Measurements from ENCODE around the gene SLC35D1. TPM values are rescaled to one million over a fixed set of nuclear protein-coding genes. Genes with fewer than 3 reads are reported as not detected.
A peak's percentile ranks its signal among the peaks of the same experiment; 100 is the strongest.

SLC35D1 gene
- polyA plus RNA-seq, result 1 to 10 TPM; 1.5 to 3.0 TPM

DNA sequence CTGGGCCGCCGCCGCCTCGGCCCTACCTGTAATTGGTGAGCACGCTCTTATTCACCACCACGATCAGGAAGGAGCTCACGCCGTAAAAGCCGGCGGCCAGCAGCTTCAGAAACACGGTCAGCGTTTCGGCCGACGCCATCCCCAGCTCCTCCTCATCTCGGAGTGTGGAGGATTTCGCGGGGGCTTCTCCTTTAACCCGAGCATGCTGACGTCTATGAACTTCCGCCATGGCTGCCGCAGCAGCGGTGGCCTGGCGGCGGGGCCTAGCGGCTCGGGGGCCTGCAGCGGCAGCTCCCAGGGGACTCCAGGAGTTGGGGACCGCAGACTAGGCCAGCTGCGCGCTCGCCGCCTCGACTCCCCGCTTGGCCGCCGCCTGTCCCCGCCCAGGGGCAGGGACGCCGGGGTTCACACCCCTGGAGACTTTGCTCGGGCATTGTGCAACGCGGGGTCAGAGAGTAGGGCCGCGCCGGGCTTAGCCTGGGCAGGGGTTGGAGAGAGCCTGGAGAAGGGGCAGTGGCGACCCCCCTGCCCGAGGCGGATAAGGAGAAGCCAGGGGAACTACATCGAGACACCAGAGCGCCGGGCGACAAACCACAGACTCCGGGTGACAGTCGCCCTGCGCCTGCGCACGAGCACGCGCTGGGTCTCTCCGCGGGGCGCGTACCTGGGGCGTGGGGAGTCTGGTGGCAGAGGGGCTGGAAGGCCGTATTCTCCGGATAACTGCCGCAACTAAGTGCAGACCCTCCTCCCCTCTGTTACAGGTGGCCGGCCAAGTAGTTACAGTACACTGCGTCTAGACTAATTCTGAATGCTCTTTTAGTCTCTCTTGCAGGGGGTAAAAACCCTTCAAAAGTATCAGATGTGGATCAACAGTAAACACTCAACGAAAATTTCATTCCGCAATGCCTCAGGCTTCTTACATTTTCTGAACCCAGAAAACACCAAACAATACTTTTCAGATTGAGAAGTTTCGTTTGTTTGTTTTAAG, at the start of gene SLC35D1:
TSS of gene SLC35D1 (minus strand) at position 364 of the 988 bp plus-strand sequence. CDS start at position 229, 135 bp downstream.
- Histone ChIP-seq H3K4me3 (ENCODE audit: low read depth in 1 of 2, low read length in 2 of 2) (peak within 1 kb of the TSS; percentile 72 to 85), H3K27me3 (ENCODE audit: control insufficient read depth in 1 of 2, insufficient read depth in 2 of 2, low read length in 2 of 2) (no peaks in the 10 kb centered on the region), H3K9me3 (ENCODE audit: control insufficient read depth in 2 of 2, insufficient read depth in 1 of 2, low read depth in 1 of 2, low read length in 1 of 2) (no peaks in the 10 kb centered on the region), H3K27ac (ENCODE audit: low read depth in 2 of 2, low read length in 1 of 2) (peak within 1 kb of the TSS; percentile 89 to 92), H3K4me1 (ENCODE audit: control insufficient read depth in 2 of 2, insufficient read depth in 2 of 2, low read length in 1 of 2) (no peaks in the 10 kb centered on the region), H3K36me3 (ENCODE audit: control insufficient read depth in 2 of 2, insufficient read depth in 2 of 2, low read length in 1 of 2) (no peaks in the 10 kb centered on the region)
- WGBS, 2 donors, result 0 to 1% methylated on average over 70 to 73 of the region's 73 CpGs

DNA sequence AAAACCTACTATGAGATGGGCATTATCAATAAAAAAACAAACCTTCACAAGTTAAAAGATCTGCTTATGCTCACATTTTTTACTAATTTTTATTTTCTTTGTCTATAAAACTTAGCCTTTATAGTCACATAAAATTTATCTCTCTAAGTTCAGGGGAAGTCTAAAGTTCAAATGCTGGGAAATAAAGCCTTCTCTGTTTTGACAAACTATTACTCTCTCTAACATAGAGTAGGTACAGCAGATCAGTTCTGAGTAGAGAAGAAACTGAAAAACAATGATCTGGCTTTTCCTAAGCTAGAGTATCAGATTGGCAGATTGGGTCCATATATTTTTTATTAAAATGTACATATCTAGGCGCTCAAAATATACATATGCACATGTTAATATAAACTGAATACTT, 49.6 kb upstream of the SLC35D1 start:
- 79 to 89% methylated on average over 1 of the region's 1 CpG for WGBS, 2 donors
- H3K27ac ChIP-seq (ENCODE audit: low read depth in 2 of 2, low read length in 1 of 2), result no peak overlapping the region
- H3K27me3 ChIP-seq (ENCODE audit: control insufficient read depth in 1 of 2, insufficient read depth in 2 of 2, low read length in 2 of 2), result no peaks in the 10 kb centered on the region
- H3K4me3 ChIP-seq (ENCODE audit: low read depth in 1 of 2, low read length in 2 of 2), result no peak overlapping the region
- no peaks in the 10 kb centered on the region for H3K36me3 ChIP-seq (ENCODE audit: control insufficient read depth in 2 of 2, insufficient read depth in 2 of 2, low read length in 1 of 2)
- no peaks in the 10 kb centered on the region for H3K4me1 ChIP-seq (ENCODE audit: control insufficient read depth in 2 of 2, insufficient read depth in 2 of 2, low read length in 1 of 2)
- no peaks in the 10 kb centered on the region for H3K9me3 ChIP-seq (ENCODE audit: control insufficient read depth in 2 of 2, insufficient read depth in 1 of 2, low read depth in 1 of 2, low read length in 1 of 2)

DNA sequence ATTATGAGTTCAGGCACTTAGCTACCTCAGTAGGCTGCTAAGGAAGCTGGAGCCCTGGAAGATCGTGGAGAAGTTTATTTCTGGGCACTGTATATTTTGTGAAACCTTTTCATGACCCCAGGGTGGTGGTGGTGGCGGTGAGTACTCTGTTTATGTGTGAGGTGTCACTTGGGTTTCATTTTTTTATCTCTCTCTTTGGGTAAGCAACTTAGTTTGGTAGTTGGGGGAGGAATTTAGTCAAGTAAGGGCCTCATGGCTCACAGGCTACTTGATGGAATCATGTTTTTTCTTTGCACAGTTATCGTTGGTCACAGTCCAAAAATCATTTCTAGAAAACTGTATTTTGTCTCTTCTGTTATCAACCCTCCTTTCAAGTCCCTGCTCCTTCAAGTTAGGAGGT, 46.9 kb upstream of the SLC35D1 start:
- no peak overlapping the region for H3K27ac ChIP-seq (ENCODE audit: low read depth in 2 of 2, low read length in 1 of 2)
- H3K27me3 ChIP-seq (ENCODE audit: control insufficient read depth in 1 of 2, insufficient read depth in 2 of 2, low read length in 2 of 2), result no peaks in the 10 kb centered on the region
- H3K36me3 ChIP-seq (ENCODE audit: control insufficient read depth in 2 of 2, insufficient read depth in 2 of 2, low read length in 1 of 2), result no peaks in the 10 kb centered on the region
- 38 to 39% methylated on average over 3 of the region's 3 CpGs for WGBS, 2 donors
- H3K9me3 ChIP-seq (ENCODE audit: control insufficient read depth in 2 of 2, insufficient read depth in 1 of 2, low read depth in 1 of 2, low read length in 1 of 2), result no peaks in the 10 kb centered on the region
- no peak overlapping the region for H3K4me3 ChIP-seq (ENCODE audit: low read depth in 1 of 2, low read length in 2 of 2)
- no peaks in the 10 kb centered on the region for H3K4me1 ChIP-seq (ENCODE audit: control insufficient read depth in 2 of 2, insufficient read depth in 2 of 2, low read length in 1 of 2)

DNA sequence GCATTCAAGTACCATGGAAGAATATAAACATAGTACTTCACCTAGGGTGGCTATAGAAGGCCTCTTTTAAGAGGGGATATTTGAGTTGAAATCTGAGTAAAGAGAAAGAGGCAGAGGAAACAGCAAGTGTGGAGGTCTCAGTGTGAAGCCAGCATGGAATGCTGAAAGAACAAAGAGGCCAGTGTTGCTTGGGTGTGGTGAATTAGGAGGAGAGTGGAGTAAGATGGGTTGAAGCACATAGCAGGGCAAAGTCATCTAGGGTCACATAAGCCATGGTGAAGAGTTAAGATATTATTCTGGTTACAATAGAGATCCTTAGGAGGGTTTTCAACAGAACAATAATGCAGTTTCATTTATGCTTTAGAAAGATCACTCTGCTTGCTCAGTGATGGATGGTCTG, 43.4 kb upstream of the SLC35D1 start:
- H3K27ac ChIP-seq (ENCODE audit: low read depth in 2 of 2, low read length in 1 of 2), result no peak overlapping the region
- no peaks in the 10 kb centered on the region for H3K4me1 ChIP-seq (ENCODE audit: control insufficient read depth in 2 of 2, insufficient read depth in 2 of 2, low read length in 1 of 2)
- H3K36me3 ChIP-seq (ENCODE audit: control insufficient read depth in 2 of 2, insufficient read depth in 2 of 2, low read length in 1 of 2), result no peaks in the 10 kb centered on the region
- no peak overlapping the region for H3K4me3 ChIP-seq (ENCODE audit: low read depth in 1 of 2, low read length in 2 of 2)
- no peaks in the 10 kb centered on the region for H3K9me3 ChIP-seq (ENCODE audit: control insufficient read depth in 2 of 2, insufficient read depth in 1 of 2, low read depth in 1 of 2, low read length in 1 of 2)
- H3K27me3 ChIP-seq (ENCODE audit: control insufficient read depth in 1 of 2, insufficient read depth in 2 of 2, low read length in 2 of 2), result no peaks in the 10 kb centered on the region

DNA sequence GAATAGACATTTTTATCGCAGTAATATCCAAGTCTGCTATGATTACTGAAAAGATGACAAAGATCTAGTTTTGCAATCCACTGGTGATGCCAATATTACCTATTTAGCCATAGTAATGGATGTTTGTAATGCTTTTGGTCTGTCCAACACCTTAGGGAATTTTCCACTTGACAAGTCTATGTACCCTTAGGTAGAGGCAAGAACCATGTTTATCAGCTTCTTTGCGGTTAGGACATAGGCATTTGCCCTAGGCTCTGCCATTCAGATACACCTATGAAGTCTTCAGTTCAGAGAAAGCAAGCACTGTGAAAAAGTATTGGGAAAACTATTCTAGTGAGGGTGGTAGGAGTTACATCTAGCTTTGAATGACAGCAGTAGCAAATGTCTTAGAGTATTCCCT, 40.2 kb upstream of the SLC35D1 start:
- WGBS, 2 donors, result 72 to 88% methylated on average over 2 of the region's 2 CpGs
- H3K4me3 ChIP-seq (ENCODE audit: low read depth in 1 of 2, low read length in 2 of 2), result no peak overlapping the region
- no peaks in the 10 kb centered on the region for H3K36me3 ChIP-seq (ENCODE audit: control insufficient read depth in 2 of 2, insufficient read depth in 2 of 2, low read length in 1 of 2)
- no peak overlapping the region for H3K27ac ChIP-seq (ENCODE audit: low read depth in 2 of 2, low read length in 1 of 2)
- H3K27me3 ChIP-seq (ENCODE audit: control insufficient read depth in 1 of 2, insufficient read depth in 2 of 2, low read length in 2 of 2), result no peaks in the 10 kb centered on the region
- no peaks in the 10 kb centered on the region for H3K4me1 ChIP-seq (ENCODE audit: control insufficient read depth in 2 of 2, insufficient read depth in 2 of 2, low read length in 1 of 2)
- H3K9me3 ChIP-seq (ENCODE audit: control insufficient read depth in 2 of 2, insufficient read depth in 1 of 2, low read depth in 1 of 2, low read length in 1 of 2), result peaks cover 0 to 2% of the 10 kb centered on the region in 2 donors

DNA sequence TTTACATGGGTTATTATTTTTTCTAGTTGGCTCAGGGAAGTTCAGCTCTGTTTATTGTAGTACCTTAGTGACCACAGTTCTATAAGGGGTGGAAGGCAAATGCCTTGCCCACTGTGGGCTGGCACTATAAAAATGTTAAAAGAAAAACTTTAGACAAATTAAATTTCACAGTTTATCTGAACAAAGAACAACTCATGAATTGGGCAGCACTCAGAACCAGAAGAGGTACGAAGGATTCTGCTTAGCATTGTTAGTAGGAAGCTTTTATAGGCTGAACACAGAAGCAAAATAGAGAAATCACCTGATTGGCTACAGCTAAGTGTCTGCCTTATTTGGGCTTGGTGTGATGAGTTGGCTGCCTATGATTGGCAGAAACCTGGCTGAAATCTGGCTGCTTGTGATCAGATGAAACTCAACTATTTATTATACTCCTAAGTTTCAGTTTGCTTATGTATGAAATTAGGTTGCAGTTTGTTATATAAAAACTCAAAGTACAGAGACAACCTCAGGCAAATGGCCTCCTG, 35.8 kb upstream of the SLC35D1 start:
- H3K4me3 ChIP-seq (ENCODE audit: low read depth in 1 of 2, low read length in 2 of 2), result no peak overlapping the region
- H3K4me1 ChIP-seq (ENCODE audit: control insufficient read depth in 2 of 2, insufficient read depth in 2 of 2, low read length in 1 of 2), result no peaks in the 10 kb centered on the region
- WGBS, 2 donors, result 91 to 95% methylated on average over 1 of the region's 1 CpG
- no peaks in the 10 kb centered on the region for H3K27me3 ChIP-seq (ENCODE audit: control insufficient read depth in 1 of 2, insufficient read depth in 2 of 2, low read length in 2 of 2)
- H3K9me3 ChIP-seq (ENCODE audit: control insufficient read depth in 2 of 2, insufficient read depth in 1 of 2, low read depth in 1 of 2, low read length in 1 of 2), result peaks cover 0 to 2% of the 10 kb centered on the region in 2 donors
- H3K36me3 ChIP-seq (ENCODE audit: control insufficient read depth in 2 of 2, insufficient read depth in 2 of 2, low read length in 1 of 2), result no peaks in the 10 kb centered on the region
- no peak overlapping the region for H3K27ac ChIP-seq (ENCODE audit: low read depth in 2 of 2, low read length in 1 of 2)

DNA sequence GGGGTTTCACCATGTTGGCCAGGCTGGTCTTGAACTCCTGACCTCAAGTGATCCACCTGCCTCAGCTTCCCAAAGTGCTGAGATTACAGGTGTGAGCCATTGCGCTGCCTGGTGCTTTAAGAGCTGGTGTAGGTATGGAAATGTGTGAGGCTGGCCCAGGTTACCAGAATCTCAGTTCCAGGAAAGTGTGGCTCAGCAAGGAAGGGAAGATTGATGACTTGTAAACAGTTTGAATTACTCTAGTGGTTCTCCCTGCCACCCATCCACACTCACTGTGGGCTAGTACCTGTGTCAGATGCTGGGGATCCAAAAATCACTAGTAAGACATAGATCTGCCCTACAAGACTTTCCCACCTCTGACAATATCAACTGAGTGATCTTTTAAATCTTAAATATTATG, 34.5 kb upstream of the SLC35D1 start:
- Histone ChIP-seq H3K36me3 (ENCODE audit: control insufficient read depth in 2 of 2, insufficient read depth in 2 of 2, low read length in 1 of 2) (no peaks in the 10 kb centered on the region), H3K4me3 (ENCODE audit: low read depth in 1 of 2, low read length in 2 of 2) (no peak overlapping the region), H3K4me1 (ENCODE audit: control insufficient read depth in 2 of 2, insufficient read depth in 2 of 2, low read length in 1 of 2) (no peaks in the 10 kb centered on the region), H3K27me3 (ENCODE audit: control insufficient read depth in 1 of 2, insufficient read depth in 2 of 2, low read length in 2 of 2) (no peaks in the 10 kb centered on the region), H3K9me3 (ENCODE audit: control insufficient read depth in 2 of 2, insufficient read depth in 1 of 2, low read depth in 1 of 2, low read length in 1 of 2) (peaks cover 0 to 2% of the 10 kb centered on the region in 2 donors), H3K27ac (ENCODE audit: low read depth in 2 of 2, low read length in 1 of 2) (no peak overlapping the region)
- WGBS, 2 donors, result 98 to 100% methylated on average over 1 of the region's 1 CpG

DNA sequence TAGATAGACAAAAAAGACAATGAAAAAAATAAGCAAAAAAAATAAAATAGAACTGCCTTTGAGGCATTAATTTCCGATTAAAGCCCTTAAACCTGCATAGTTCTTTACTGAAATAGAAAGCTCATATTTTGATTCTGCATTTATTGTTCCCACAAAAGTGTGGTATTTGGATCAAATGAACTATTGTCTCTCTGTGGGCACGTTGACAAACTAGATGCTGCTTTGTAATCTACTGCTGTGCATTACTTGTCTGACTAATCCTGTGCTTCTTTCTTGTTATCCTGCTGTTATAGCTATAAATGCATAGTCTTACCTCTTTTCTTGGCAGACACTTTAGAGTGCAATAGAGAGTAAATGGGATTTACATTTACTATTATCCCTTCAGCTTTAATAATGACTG, 31.4 kb upstream of the SLC35D1 start:
- no peak overlapping the region for H3K4me3 ChIP-seq (ENCODE audit: low read depth in 1 of 2, low read length in 2 of 2)
- H3K9me3 ChIP-seq (ENCODE audit: control insufficient read depth in 2 of 2, insufficient read depth in 1 of 2, low read depth in 1 of 2, low read length in 1 of 2), result peaks cover 0 to 2% of the 10 kb centered on the region in 2 donors
- H3K27ac ChIP-seq (ENCODE audit: low read depth in 2 of 2, low read length in 1 of 2), result no peak overlapping the region
- H3K36me3 ChIP-seq (ENCODE audit: control insufficient read depth in 2 of 2, insufficient read depth in 2 of 2, low read length in 1 of 2), result no peaks in the 10 kb centered on the region
- H3K27me3 ChIP-seq (ENCODE audit: control insufficient read depth in 1 of 2, insufficient read depth in 2 of 2, low read length in 2 of 2), result no peaks in the 10 kb centered on the region
- H3K4me1 ChIP-seq (ENCODE audit: control insufficient read depth in 2 of 2, insufficient read depth in 2 of 2, low read length in 1 of 2), result no peaks in the 10 kb centered on the region
- WGBS, 2 donors, result 35 to 40% methylated on average over 2 of the region's 2 CpGs

DNA sequence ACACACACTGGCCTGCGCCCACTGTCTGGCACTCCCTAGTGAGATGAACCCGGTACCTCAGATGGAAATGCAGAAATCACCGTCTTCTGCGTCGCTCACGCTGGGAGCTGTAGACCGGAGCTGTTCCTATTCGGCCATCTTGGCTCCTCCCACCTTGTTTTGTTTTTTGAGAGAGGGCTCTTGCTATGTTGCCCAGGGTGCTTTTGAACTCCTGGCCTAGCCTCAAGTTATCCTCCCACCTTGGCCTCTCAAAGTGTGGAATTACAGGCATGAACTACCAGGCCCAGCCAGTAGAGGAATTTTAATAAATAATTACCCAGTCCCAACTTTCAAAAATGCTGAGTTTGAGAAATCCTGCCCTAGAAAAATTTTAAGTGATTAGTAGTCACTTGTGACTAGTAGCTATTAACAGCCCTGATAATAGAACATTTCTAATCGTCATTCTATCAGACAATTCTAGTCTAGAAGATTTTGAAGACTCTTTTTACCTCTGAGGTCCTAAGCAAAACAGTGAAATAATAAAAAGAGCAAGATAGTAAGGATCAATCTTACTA, 30.9 kb upstream of the SLC35D1 start:
- no peaks in the 10 kb centered on the region for H3K36me3 ChIP-seq (ENCODE audit: control insufficient read depth in 2 of 2, insufficient read depth in 2 of 2, low read length in 1 of 2)
- peaks cover 0 to 1% of the 10 kb centered on the region in 2 donors for H3K9me3 ChIP-seq (ENCODE audit: control insufficient read depth in 2 of 2, insufficient read depth in 1 of 2, low read depth in 1 of 2, low read length in 1 of 2)
- 95 to 97% methylated on average over 4 to 7 of the region's 9 CpGs for WGBS, 2 donors
- no peaks in the 10 kb centered on the region for H3K4me1 ChIP-seq (ENCODE audit: control insufficient read depth in 2 of 2, insufficient read depth in 2 of 2, low read length in 1 of 2)
- no peak overlapping the region for H3K27ac ChIP-seq (ENCODE audit: low read depth in 2 of 2, low read length in 1 of 2)
- H3K27me3 ChIP-seq (ENCODE audit: control insufficient read depth in 1 of 2, insufficient read depth in 2 of 2, low read length in 2 of 2), result no peaks in the 10 kb centered on the region
- no peak overlapping the region for H3K4me3 ChIP-seq (ENCODE audit: low read depth in 1 of 2, low read length in 2 of 2)

Data from esophagus (tissue), 2 donors.